Esophagus (tissue), 2 donors: ENCODE data around the gene UMAD1. TPM values are rescaled to one million over a fixed set of nuclear protein-coding genes. Genes with fewer than 3 reads are reported as not detected.
"Not testable (repeated sequence)": the region's sequence is repeated elsewhere in the genome, so short reads cannot be mapped to it uniquely, and the experiment has no call there.

ENCODE experiments used
- H3K27ac ChIP-seq, 2 donors: one replicate each; pipeline ENCODE4 v1.5.1; 2013; ENCODE audit warnings: low read depth in 2 of 2, mild to moderate bottlenecking in 2 of 2, inconsistent platforms in 1 of 2, low read length in 1 of 2, moderate library complexity in 1 of 2
- H3K27me3 ChIP-seq, 2 donors: one replicate each; pipeline ENCODE4 v1.6.1; 2013; ENCODE audit warnings: low read length in 2 of 2, control low read depth in 1 of 2, mild to moderate bottlenecking in 1 of 2; ENCODE audit not compliant: insufficient read depth in 2 of 2, control insufficient read depth in 1 of 2
- H3K36me3 ChIP-seq, 2 donors: one replicate each; pipeline ENCODE4 v1.6.1; 2013; ENCODE audit warnings: low read length in 1 of 2; ENCODE audit not compliant: control insufficient read depth in 2 of 2, insufficient read depth in 2 of 2
- H3K4me1 ChIP-seq, 2 donors: one replicate each; pipeline ENCODE4 v1.6.1; 2013; ENCODE audit warnings: low read length in 1 of 2; ENCODE audit not compliant: control insufficient read depth in 2 of 2, insufficient read depth in 2 of 2
- H3K4me3 ChIP-seq, 2 donors: one replicate each; pipeline ENCODE4 v1.5.1; 2013; ENCODE audit warnings: low read length in 2 of 2, mild to moderate bottlenecking in 2 of 2, low read depth in 1 of 2, moderate library complexity in 1 of 2
- H3K9me3 ChIP-seq, 2 donors: one replicate each; pipeline ENCODE4 v1.6.1; 2013; ENCODE audit warnings: mild to moderate bottlenecking in 2 of 2, low read depth in 1 of 2, low read length in 1 of 2, moderate library complexity in 1 of 2; ENCODE audit not compliant: control insufficient read depth in 2 of 2, insufficient read depth in 1 of 2
- WGBS, 2 donors: extraction: QIAGEN DNeasy Blood & Tissue Kit; methylation state at CpG; one replicate each; pipeline ENCODE4 v1.1.7; 2013; 5-methylcytosine and 5-hydroxymethylcytosine counted together
- polyA plus RNA-seq, 2 donors: library from polyadenylated mRNA; stranded (reverse); fragments of 200-250 nt; gene quantifications; one replicate each; pipeline ENCODE4 v1.2.3, GENCODE V29; 2013
- donor health status: healthy with polysubstance abuse.
- donor health status: Bipolar disorder and iron deficiency.

Gene UMAD1
- polyA plus RNA-seq, 2 donors = 1.8 to 4.9 TPM

DNA sequence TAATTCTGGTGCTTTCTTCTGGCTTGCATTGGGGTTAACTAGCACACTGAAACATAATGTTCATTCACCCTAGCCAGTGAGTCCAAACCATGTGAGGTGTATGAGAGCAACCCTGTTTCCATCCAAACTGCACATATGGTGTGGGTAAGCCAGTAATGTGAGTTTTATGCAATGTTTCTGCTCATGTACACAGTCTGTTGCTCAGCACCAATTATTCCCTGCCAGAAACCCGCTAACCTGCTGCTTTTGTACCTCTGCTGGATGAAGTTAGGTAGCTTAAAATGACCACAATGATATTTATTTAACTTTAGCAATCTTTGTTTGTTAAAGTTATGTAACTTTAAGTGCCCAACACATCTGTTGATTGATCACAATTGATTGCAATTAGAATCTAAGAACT is 171.6 kb downstream of the UMAD1 start:
- no peaks in the 10 kb centered on the region for H3K9me3 ChIP-seq
- H3K36me3 ChIP-seq = no peaks in the 10 kb centered on the region
- H3K27ac ChIP-seq = no peak overlapping the region
- H3K4me3 ChIP-seq = no peak overlapping the region
- WGBS, 2 donors = 81 to 85% methylated on average over 1 of the region's 1 CpG
- H3K4me1 ChIP-seq = no peaks in the 10 kb centered on the region
- H3K27me3 ChIP-seq = no peaks in the 10 kb centered on the region

DNA sequence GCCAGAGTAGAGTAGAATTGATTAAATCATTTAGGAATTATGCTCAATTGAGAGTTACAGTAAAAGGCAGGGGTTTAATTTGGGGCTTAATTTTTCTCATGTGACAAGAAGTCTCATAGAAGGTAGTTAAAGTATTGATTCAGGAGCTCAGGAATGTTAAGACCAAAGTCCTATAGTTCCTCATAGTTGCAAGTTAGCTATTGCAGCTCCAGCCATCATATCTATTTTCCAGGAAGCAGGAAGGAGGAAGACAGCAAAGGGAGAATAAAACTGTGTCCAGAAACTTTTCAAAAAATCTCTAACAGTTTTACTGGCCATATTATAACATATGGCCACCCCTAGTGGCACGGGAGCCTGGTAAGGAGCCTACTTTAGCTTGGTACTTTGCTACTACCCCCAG is 174.8 kb downstream of the UMAD1 start:
- no peak overlapping the region for H3K27ac ChIP-seq
- no peak overlapping the region for H3K4me3 ChIP-seq
- no peaks in the 10 kb centered on the region for H3K9me3 ChIP-seq
- H3K36me3 ChIP-seq = no peaks in the 10 kb centered on the region
- H3K4me1 ChIP-seq = no peaks in the 10 kb centered on the region
- no peaks in the 10 kb centered on the region for H3K27me3 ChIP-seq
- 96 to 99% methylated on average over 1 of the region's 1 CpG for WGBS, 2 donors

DNA sequence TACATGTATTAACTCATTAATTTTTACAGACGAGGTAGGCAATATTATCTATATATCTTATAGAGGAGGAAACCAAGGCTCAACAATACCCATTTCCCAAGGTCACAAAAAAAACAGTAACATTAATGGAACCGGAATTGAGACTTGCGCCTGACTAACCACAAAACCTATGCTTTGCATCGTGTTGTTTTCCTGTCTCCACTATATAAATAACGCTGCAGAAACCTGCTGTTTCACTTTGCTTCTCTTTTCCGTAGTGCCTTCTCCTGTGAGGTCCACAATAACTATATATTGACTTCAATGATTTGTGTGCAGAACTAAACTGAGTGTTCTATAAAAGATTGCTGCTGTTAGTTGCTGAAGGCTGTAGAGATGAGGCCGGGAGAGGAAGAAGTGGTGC is 175.5 kb downstream of the UMAD1 start:
- Histone ChIP-seq H3K27me3 (no peaks in the 10 kb centered on the region), H3K36me3 (no peaks in the 10 kb centered on the region), H3K4me3 (no peak overlapping the region), H3K27ac (no peak overlapping the region), H3K9me3 (no peaks in the 10 kb centered on the region), H3K4me1 (no peaks in the 10 kb centered on the region)
- WGBS, 2 donors = 68 to 69% methylated on average over 7 of the region's 7 CpGs

DNA sequence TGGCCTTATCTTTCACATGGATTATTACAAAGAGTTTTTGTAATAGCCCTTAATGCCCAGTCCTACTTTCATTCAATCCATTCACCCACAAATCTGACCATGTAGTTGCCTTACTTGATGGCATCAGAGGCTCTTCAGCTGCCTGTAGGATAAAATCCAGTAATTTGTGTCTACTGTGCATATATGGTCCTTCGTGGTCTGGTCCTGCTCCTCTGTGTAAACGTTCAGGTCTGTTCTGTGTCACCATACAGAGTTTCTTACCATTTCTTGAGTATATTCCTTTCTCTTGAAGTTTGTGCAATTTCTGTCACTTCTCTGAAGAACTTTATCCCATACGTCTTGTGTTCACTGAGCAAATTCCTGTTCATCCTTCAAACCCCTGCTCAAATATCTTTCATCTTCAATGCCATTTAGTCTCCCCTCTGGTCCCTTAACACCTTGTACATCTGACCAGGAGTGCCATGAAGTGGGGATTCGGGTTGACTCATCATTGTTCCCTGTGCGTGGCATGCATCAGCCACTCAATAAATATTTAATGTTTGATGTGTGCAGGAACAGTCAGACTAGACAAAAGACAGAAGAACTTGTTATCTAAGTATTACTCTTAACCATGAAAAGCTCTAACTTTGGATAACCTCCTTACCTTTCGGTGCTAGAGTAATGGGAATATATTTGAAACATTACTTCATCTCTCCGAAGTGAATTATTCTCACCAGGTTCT is 176.4 kb downstream of the UMAD1 start:
- H3K27ac ChIP-seq = no peak overlapping the region
- WGBS, 2 donors = 73% methylated on average over 7 of the region's 7 CpGs
- no peak overlapping the region for H3K4me3 ChIP-seq

DNA sequence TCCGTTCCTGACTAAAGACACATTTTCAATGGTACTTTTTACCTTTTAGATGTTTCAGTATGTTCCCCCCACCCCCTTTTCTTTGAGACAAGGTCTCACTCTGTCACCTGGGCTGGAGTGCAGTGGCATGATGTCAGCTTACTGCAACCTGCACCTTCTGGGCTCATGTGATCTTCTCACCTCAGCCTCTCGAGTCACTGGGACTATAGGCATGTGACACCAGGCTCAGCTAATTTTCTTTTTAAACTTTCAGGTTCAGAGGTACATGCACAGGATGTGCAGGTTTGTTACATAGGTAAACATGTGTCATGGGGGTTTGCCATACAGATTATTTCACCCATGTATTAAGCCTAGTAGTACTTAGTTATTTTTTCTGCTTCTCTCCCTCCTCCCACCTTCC is 177.2 kb downstream of the UMAD1 start:
- no peak overlapping the region for H3K27ac ChIP-seq
- no peak overlapping the region for H3K4me3 ChIP-seq
- H3K9me3 ChIP-seq = no peaks in the 10 kb centered on the region
- no peaks in the 10 kb centered on the region for H3K27me3 ChIP-seq
- 92 to 95% methylated on average over 2 of the region's 2 CpGs for WGBS, 2 donors
- no peaks in the 10 kb centered on the region for H3K4me1 ChIP-seq
- no peaks in the 10 kb centered on the region for H3K36me3 ChIP-seq

More for the DNA sequence above, 176.4 kb downstream of the UMAD1 start:
- H3K9me3 ChIP-seq = no peaks in the 10 kb centered on the region
- H3K4me1 ChIP-seq = no peaks in the 10 kb centered on the region
- no peaks in the 10 kb centered on the region for H3K36me3 ChIP-seq
- no peaks in the 10 kb centered on the region for H3K27me3 ChIP-seq

DNA sequence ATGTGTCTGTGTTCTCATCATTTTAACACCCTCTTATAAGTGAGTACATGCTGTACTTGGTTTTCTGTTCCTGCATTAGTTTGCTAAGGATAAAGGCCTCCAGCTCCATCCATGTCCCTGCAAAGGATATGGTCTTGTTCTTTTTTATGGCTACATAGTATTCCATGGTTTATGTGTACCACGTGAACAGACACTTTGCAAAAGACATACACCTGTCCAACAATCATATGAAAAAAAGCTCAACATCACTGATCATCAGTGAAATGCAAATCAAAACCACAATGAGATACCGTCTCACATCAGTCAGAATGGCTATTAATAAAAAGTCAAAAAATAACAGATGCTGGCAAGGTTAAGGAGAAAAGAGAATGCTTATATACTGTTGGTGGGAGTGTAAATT is 177.6 kb downstream of the UMAD1 start:
- H3K27me3 ChIP-seq, H3K9me3 ChIP-seq, H3K27ac ChIP-seq, H3K4me1 ChIP-seq, H3K36me3 ChIP-seq, H3K4me3 ChIP-seq: not testable (repeated sequence)
- WGBS, 2 donors = 88 to 97% methylated on average over 2 of the region's 2 CpGs

DNA sequence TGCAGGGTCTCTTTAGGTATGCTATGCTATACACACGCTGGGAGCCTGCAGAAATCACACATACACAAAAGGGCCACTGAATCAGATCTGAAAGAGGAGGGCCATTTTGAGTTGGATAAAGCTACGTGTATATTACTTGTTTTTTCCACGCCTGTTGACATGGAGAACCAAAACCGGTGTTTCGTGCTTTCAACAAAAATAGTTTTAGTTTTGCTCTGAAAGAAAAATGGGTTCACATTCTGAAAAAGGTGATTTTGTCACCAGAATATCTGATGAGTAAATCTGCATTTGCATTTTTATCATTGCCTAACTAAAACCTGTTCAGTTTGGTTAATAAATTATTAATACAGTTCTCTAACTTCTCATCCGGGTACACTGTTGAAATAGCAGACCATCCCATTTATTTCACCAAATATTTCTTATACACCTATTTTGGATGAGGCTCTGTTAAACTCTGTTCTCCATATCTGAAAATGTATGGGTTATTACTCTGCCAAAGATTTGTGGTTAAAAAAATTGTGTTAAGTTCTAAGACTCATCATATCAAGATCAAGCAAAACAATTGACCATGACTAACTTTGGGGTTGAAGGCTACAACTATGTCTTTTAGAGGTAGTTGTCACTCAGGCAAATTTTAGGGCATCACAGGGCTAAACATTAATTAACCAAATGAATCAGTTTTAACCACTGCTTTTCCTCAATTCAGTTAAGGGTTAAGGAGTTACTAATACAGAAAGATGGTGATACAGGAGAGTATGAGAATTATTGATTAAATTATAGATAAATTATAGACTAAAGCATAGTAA is 179.1 kb downstream of the UMAD1 start:
- Histone ChIP-seq H3K27me3 (no peaks in the 10 kb centered on the region), H3K27ac (no peak overlapping the region), H3K36me3 (no peaks in the 10 kb centered on the region), H3K9me3 (no peaks in the 10 kb centered on the region), H3K4me3 (no peak overlapping the region), H3K4me1 (no peaks in the 10 kb centered on the region)
- WGBS, 2 donors = 83 to 88% methylated on average over 6 of the region's 6 CpGs

DNA sequence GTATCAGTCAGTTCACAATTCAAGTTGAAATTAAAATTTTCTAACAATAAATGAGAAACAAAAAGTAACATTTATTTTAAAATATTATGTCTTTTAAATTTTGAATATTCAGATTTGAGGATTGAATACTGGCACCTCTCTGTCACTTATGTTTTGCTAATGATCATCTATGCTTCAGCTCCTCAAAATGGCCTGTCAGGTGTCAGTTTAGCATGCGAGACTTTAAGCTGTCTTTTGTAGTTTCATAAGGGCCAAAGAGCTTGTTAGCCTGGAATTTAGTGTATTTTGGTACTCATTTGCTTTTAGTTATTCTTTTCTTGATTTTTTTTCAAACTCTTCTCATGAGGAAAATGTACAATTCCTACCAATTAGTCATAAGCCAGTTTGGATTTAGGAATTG is 179.9 kb downstream of the UMAD1 start:
- H3K4me1 ChIP-seq = no peaks in the 10 kb centered on the region

DNA sequence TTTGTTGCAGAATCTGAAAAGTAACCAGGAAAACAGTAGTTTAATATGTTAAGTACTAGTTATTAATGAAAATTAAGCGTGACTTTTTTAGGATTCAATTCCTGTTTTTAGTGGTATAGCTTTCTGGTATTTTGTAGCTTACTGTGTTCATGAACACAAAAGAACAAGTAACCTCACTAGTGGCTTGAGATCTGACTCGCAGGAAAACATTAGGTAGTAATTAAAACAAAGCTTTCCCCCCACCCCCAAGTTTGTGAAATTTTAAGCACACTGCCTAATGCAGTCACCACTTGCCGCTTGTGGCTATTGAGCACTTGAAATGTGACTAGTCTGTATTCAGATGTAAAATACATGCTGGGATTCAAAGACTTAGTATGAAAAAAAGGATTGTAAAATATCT is 180.4 kb downstream of the UMAD1 start:
- Histone ChIP-seq H3K27ac (no peak overlapping the region), H3K9me3 (no peaks in the 10 kb centered on the region), H3K36me3 (no peaks in the 10 kb centered on the region), H3K4me3 (no peak overlapping the region), H3K27me3 (no peaks in the 10 kb centered on the region), H3K4me1 (no peaks in the 10 kb centered on the region)
- 89 to 93% methylated on average over 3 of the region's 3 CpGs for WGBS, 2 donors

More for the DNA sequence above, 179.9 kb downstream of the UMAD1 start:
- no peak overlapping the region for H3K4me3 ChIP-seq
- no peaks in the 10 kb centered on the region for H3K36me3 ChIP-seq
- H3K27ac ChIP-seq = no peak overlapping the region
- WGBS, 2 donors = 89 to 94% methylated on average over 1 of the region's 1 CpG
- H3K9me3 ChIP-seq = no peaks in the 10 kb centered on the region
- no peaks in the 10 kb centered on the region for H3K27me3 ChIP-seq

DNA sequence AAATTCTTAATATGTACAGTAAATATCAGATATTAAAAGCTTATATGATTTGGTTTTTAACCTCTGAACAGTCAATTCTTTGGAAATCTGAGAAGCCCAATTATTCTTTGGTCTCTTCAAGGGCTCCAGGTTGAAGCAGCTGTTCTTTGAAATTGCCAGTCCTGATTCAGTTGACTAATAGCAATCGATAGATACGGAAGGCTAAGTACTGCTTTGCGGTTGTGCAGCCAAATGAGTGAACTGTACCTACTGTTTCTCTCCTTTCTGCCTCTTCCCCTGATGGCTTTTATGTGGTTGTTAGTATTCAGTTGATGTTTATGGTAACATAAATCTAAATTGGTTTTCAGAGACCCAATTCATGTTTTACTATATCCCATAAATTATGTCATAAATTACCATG is 181.0 kb downstream of the UMAD1 start:
- Histone ChIP-seq H3K4me3 (no peak overlapping the region), H3K27ac (no peak overlapping the region), H3K36me3 (no peaks in the 10 kb centered on the region), H3K4me1 (no peaks in the 10 kb centered on the region), H3K27me3 (no peaks in the 10 kb centered on the region), H3K9me3 (no peaks in the 10 kb centered on the region)
- 96 to 98% methylated on average over 3 of the region's 3 CpGs for WGBS, 2 donors
